ENCODE results near the gene HS6ST2. TPM values are rescaled to one million over a fixed set of nuclear protein-coding genes. Genes with fewer than 3 reads are reported as not detected.

HS6ST2 gene
- total RNA-seq (not detected), polyA plus RNA-seq (not detected)

DNA sequence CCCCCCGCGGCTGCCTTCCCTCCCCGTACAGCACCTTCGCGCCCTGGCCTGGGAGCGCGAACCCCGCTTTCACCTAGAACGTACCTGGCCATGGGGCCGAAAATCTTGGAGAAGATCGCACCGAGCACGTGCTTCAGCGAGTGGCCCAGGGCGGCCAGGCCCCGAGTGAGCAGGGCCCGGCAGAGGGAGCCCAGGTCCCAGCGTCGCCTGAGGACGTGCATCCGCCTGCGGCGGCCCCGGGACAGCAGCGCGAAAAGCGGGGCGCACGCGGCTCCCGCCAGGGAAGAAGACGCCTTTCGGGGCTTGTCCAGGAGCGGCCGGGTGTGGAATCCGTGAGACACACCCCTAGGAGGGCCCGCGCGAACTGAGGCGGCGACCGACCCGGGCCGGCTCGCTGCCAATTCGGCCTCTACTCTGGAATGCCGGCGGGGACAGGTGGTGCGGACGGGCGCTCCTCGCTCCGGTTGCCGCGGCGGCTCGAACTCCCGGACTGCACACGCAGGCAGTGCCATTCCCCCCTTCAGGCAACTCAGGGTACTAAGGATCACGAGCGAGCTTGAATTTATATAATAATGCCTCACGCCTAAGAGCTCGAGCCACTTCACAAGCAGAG is at the start of gene HS6ST2:
Gene HS6ST2 (minus strand): TSS at position 539 of the 613 bp plus-strand sequence.
- ATAC-seq (ENCODE audit: low read depth in 2 of 2) (no peak), DNase-seq (no peak)
- H3K4me1 Mint-ChIP-seq, result no peaks in the 10 kb centered on the region
- no peak within 1 kb of the TSS for H3K27ac ChIP-seq (ENCODE audit: insufficient read depth, low read length, poor library complexity, severe bottlenecking)
- peaks cover 0 to 6% (median 0%) of the 10 kb centered on the region in 7 donors for H3K9me3 Mint-ChIP-seq
- H3K27me3 ChIP-seq (ENCODE audit: control insufficient read depth, insufficient read depth, low read length), result no peaks in the 10 kb centered on the region
- H3K36me3 ChIP-seq (ENCODE audit: control insufficient read depth, insufficient read depth, low read length), result no peaks in the 10 kb centered on the region
- H3K4me3 ChIP-seq (ENCODE audit: low read depth, low read length), result no peak within 1 kb of the TSS
- no peaks in the 10 kb centered on the region for H3K4me1 ChIP-seq (ENCODE audit: control insufficient read depth, insufficient read depth, low read length, poor library complexity, severe bottlenecking)
- H3K4me3 Mint-ChIP-seq, result no peak within 1 kb of the TSS
- no peaks in the 10 kb centered on the region for H3K36me3 Mint-ChIP-seq
- no peaks in the 10 kb centered on the region for H3K9me3 ChIP-seq (ENCODE audit: control insufficient read depth in 2 of 2, low read length in 2 of 2)
- H3K27me3 Mint-ChIP-seq, result peaks cover 20% of the 10 kb centered on the region
- no peak within 1 kb of the TSS for H3K27ac Mint-ChIP-seq

DNA sequence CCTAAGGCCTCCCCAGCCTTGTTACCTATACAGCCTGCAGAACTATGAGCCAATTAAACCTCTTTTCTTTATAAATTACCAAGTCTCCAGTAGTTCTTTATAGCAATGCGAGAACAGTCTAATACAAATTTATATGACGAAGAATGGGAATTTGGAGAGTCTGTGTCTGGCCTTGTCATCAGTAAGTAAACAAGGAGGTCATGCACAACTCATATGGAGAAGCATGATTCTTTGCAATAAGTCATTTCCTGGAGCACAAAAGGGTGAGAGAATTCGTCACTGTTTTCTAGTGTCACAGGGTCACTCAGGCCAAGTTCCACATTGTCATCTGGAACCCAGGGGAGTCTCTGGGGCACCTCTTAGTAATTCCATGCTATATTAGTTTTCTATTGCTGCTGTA is 49.0 kb upstream of the HS6ST2 start:
- H3K36me3 ChIP-seq (ENCODE audit: control insufficient read depth, insufficient read depth, low read length), result no peaks in the 10 kb centered on the region
- H3K4me1 ChIP-seq (ENCODE audit: control insufficient read depth, insufficient read depth, low read length, poor library complexity, severe bottlenecking), result no peaks in the 10 kb centered on the region
- DNase-seq, result no peak
- no peak overlapping the region for H3K27ac Mint-ChIP-seq
- H3K9me3 ChIP-seq (ENCODE audit: control insufficient read depth in 2 of 2, low read length in 2 of 2), result no peaks in the 10 kb centered on the region
- no peaks in the 10 kb centered on the region for H3K4me1 Mint-ChIP-seq
- H3K9me3 Mint-ChIP-seq, result peaks cover 0 to 3% (median 0%) of the 10 kb centered on the region in 7 donors
- no peak overlapping the region for H3K4me3 ChIP-seq (ENCODE audit: low read depth, low read length)
- no peak overlapping the region for H3K4me3 Mint-ChIP-seq
- H3K27me3 ChIP-seq (ENCODE audit: control insufficient read depth, insufficient read depth, low read length), result no peaks in the 10 kb centered on the region
- H3K36me3 Mint-ChIP-seq, result no peaks in the 10 kb centered on the region
- no peak overlapping the region for H3K27ac ChIP-seq (ENCODE audit: insufficient read depth, low read length, poor library complexity, severe bottlenecking)
- no peak for ATAC-seq (ENCODE audit: low read depth in 2 of 2)
- no peaks in the 10 kb centered on the region for H3K27me3 Mint-ChIP-seq

DNA sequence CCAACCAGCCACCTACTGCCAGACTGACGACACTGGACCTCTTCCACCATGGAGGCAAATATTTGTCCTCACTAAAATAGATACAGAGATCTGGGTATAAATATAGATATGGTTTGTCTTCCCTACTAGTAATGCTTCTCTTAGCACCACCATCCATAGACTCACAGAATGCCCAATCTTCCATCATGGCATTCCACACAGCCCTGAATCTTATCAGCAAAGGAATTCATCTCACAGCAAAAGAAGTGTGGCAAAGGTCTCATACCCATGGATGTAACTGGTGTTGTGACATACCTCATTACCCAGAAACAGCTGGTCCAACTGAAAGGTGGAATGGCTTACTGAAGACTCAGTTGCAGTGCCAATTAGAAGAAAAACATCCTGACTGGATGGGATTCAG is 47.2 kb upstream of the HS6ST2 start:
- Histone ChIP-seq H3K27ac (ENCODE audit: insufficient read depth, low read length, poor library complexity, severe bottlenecking) (no peak overlapping the region), H3K4me3 (ENCODE audit: low read depth, low read length) (no peak overlapping the region), H3K27me3 (ENCODE audit: control insufficient read depth, insufficient read depth, low read length) (no peaks in the 10 kb centered on the region), H3K9me3 (ENCODE audit: control insufficient read depth in 2 of 2, low read length in 2 of 2) (no peaks in the 10 kb centered on the region), H3K4me1 (ENCODE audit: control insufficient read depth, insufficient read depth, low read length, poor library complexity, severe bottlenecking) (no peaks in the 10 kb centered on the region), H3K36me3 (ENCODE audit: control insufficient read depth, insufficient read depth, low read length) (no peaks in the 10 kb centered on the region)
- Mint-ChIP-seq H3K36me3 (no peaks in the 10 kb centered on the region), H3K27ac (no peak overlapping the region), H3K9me3 (peaks cover 0 to 3% (median 0%) of the 10 kb centered on the region in 7 donors), H3K27me3 (no peaks in the 10 kb centered on the region), H3K4me3 (no peak overlapping the region), H3K4me1 (no peaks in the 10 kb centered on the region)
- ATAC-seq (ENCODE audit: low read depth in 2 of 2) (no peak), DNase-seq (no peak)

DNA sequence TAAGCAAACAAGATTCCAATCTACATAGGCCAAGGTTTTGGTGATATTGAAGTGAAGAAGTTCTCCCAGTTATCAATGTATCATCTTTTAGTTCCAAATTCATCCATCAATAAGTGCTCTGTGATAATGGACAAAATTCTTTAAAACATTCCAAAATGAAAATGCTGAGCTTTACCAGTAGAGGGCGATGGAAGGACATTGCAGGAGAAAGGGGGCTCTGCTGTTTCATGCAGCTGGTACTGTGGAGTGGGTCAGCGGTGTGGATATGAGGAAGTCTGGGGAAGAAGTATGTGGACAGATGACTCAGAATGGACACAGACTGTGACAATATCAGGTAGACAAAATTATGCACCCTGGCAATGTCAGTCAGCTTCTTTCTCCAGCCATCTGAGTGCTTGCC is 46.6 kb upstream of the HS6ST2 start:
- ATAC-seq (ENCODE audit: low read depth in 2 of 2), result no peak
- no peak overlapping the region for H3K4me3 Mint-ChIP-seq
- peaks cover 0 to 3% (median 0%) of the 10 kb centered on the region in 7 donors for H3K9me3 Mint-ChIP-seq
- H3K4me1 Mint-ChIP-seq, result no peaks in the 10 kb centered on the region
- no peaks in the 10 kb centered on the region for H3K36me3 Mint-ChIP-seq
- H3K27me3 Mint-ChIP-seq, result no peaks in the 10 kb centered on the region
- H3K27ac Mint-ChIP-seq, result no peak overlapping the region
- no peaks in the 10 kb centered on the region for H3K9me3 ChIP-seq (ENCODE audit: control insufficient read depth in 2 of 2, low read length in 2 of 2)
- H3K4me3 ChIP-seq (ENCODE audit: low read depth, low read length), result no peak overlapping the region
- H3K27ac ChIP-seq (ENCODE audit: insufficient read depth, low read length, poor library complexity, severe bottlenecking), result no peak overlapping the region
- H3K36me3 ChIP-seq (ENCODE audit: control insufficient read depth, insufficient read depth, low read length), result no peaks in the 10 kb centered on the region
- no peaks in the 10 kb centered on the region for H3K27me3 ChIP-seq (ENCODE audit: control insufficient read depth, insufficient read depth, low read length)
- H3K4me1 ChIP-seq (ENCODE audit: control insufficient read depth, insufficient read depth, low read length, poor library complexity, severe bottlenecking), result no peaks in the 10 kb centered on the region
- no peak for DNase-seq

DNA sequence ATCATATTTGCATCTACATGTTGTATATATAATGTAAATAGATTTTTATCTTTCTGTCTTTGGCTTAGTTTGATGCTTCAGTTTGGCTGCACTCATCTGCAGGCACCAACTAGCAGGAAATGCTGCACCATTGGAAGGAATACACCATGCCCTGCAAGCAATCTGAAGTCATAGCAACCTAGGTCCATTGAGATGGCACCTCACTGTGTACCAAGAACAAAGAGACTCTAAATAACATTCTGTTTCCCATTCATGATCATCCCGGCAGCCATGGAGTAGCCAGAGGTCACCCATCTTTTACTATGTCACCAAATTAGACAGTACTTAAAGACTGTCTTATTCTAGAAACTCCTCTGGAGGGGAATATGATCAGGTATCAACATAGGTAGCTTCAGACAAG is 40.8 kb upstream of the HS6ST2 start:
- Histone ChIP-seq H3K27ac (ENCODE audit: insufficient read depth, low read length, poor library complexity, severe bottlenecking) (no peak overlapping the region), H3K9me3 (ENCODE audit: control insufficient read depth in 2 of 2, low read length in 2 of 2) (no peaks in the 10 kb centered on the region), H3K4me3 (ENCODE audit: low read depth, low read length) (no peak overlapping the region), H3K27me3 (ENCODE audit: control insufficient read depth, insufficient read depth, low read length) (no peaks in the 10 kb centered on the region), H3K4me1 (ENCODE audit: control insufficient read depth, insufficient read depth, low read length, poor library complexity, severe bottlenecking) (no peaks in the 10 kb centered on the region), H3K36me3 (ENCODE audit: control insufficient read depth, insufficient read depth, low read length) (no peaks in the 10 kb centered on the region)
- Mint-ChIP-seq H3K36me3 (no peaks in the 10 kb centered on the region), H3K27ac (no peak overlapping the region), H3K9me3 (no peaks in the 10 kb centered on the region), H3K4me3 (no peak overlapping the region), H3K4me1 (no peaks in the 10 kb centered on the region), H3K27me3 (peaks cover 4% of the 10 kb centered on the region)
- ATAC-seq (ENCODE audit: low read depth in 2 of 2), result no peak
- no peak for DNase-seq

DNA sequence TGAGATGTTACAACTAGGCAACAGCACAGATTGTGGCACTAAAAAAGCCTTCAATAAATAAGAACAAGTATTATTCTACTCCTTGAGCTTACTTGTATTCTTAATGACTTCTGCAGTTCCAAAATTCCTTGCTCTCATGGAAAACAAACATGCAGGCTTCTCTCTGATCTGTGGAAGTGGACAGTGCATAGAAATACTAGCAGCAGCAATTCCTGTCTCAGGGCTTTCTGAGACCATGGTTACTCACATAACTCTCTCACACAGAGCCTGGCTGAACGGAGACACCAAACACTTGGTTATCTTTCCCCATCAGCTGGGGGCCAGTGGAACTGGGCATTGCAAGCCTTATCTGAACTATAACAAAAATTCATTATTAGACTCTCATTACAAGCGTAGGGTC is 32.4 kb upstream of the HS6ST2 start:
- H3K9me3 Mint-ChIP-seq, result no peaks in the 10 kb centered on the region
- H3K36me3 Mint-ChIP-seq, result no peaks in the 10 kb centered on the region
- H3K27me3 Mint-ChIP-seq, result no peaks in the 10 kb centered on the region
- no peak overlapping the region for H3K27ac Mint-ChIP-seq
- no peak overlapping the region for H3K4me3 Mint-ChIP-seq
- H3K4me1 ChIP-seq (ENCODE audit: control insufficient read depth, insufficient read depth, low read length, poor library complexity, severe bottlenecking), result no peaks in the 10 kb centered on the region
- H3K9me3 ChIP-seq (ENCODE audit: control insufficient read depth in 2 of 2, low read length in 2 of 2), result no peaks in the 10 kb centered on the region
- no peak overlapping the region for H3K27ac ChIP-seq (ENCODE audit: insufficient read depth, low read length, poor library complexity, severe bottlenecking)
- DNase-seq (no peak), ATAC-seq (ENCODE audit: low read depth in 2 of 2) (no peak)
- H3K4me3 ChIP-seq (ENCODE audit: low read depth, low read length), result no peak overlapping the region
- H3K36me3 ChIP-seq (ENCODE audit: control insufficient read depth, insufficient read depth, low read length), result no peaks in the 10 kb centered on the region
- H3K4me1 Mint-ChIP-seq, result no peaks in the 10 kb centered on the region
- H3K27me3 ChIP-seq (ENCODE audit: control insufficient read depth, insufficient read depth, low read length), result no peaks in the 10 kb centered on the region

DNA sequence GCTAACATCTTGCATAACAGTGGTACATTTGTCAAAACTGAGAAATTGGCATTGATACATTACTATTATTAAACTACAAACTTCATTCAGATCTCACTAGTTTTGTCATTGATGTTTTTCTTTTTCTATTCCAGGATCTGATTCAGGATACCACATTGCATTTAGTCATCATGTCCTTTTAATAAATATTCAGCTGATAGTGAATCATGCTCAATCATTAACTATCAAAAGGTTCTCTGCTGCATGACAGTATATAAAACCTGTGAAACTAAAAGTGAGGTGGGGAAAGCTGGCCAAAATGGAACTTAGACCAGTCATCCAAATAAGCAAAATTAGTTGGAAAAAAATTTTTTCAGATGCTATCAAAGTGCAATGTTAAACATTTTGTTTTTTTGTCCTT is 28.1 kb upstream of the HS6ST2 start:
- Mint-ChIP-seq H3K27ac (no peak overlapping the region), H3K4me3 (no peak overlapping the region), H3K4me1 (no peaks in the 10 kb centered on the region)

DNA sequence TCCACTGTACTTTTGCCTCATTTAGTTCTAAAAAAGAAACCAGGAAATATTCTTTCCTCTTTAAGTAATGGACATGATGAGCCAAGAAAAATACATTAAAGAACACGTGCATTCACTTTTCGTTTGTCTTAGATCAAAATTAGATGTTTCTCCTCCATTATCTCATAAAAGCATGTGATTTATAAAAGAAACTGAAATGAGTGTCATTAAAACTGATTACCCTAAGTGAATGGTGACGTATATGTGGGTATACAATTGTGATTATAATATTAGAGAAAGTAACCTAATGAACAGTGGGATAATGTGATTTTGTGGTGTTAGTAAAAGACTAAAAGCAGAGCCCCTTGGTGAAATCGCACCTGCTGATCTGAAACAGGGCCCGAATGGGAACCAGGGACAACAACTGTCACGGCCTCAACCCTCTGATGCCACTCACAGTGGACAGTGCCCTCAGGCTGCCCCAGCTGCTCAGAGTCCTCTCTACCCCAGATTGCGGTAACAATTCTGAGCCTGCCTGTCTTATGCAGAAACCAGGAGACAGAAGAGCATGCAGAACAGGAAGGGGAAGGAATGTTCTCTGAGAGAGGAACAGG is 25.7 kb upstream of the HS6ST2 start:
- H3K4me1 ChIP-seq (ENCODE audit: control insufficient read depth, insufficient read depth, low read length, poor library complexity, severe bottlenecking), result no peaks in the 10 kb centered on the region
- H3K4me1 Mint-ChIP-seq, result no peaks in the 10 kb centered on the region
- no peaks in the 10 kb centered on the region for H3K36me3 Mint-ChIP-seq

More for the DNA sequence above, 28.1 kb upstream of the HS6ST2 start:
- H3K27me3 ChIP-seq (ENCODE audit: control insufficient read depth, insufficient read depth, low read length), result no peaks in the 10 kb centered on the region
- no peaks in the 10 kb centered on the region for H3K4me1 ChIP-seq (ENCODE audit: control insufficient read depth, insufficient read depth, low read length, poor library complexity, severe bottlenecking)
- Mint-ChIP-seq H3K27me3 (no peaks in the 10 kb centered on the region), H3K36me3 (no peaks in the 10 kb centered on the region), H3K9me3 (no peaks in the 10 kb centered on the region)
- no peak overlapping the region for H3K27ac ChIP-seq (ENCODE audit: insufficient read depth, low read length, poor library complexity, severe bottlenecking)
- H3K9me3 ChIP-seq (ENCODE audit: control insufficient read depth in 2 of 2, low read length in 2 of 2), result no peaks in the 10 kb centered on the region
- ATAC-seq (ENCODE audit: low read depth in 2 of 2), result no peak
- H3K36me3 ChIP-seq (ENCODE audit: control insufficient read depth, insufficient read depth, low read length), result no peaks in the 10 kb centered on the region
- no peak overlapping the region for H3K4me3 ChIP-seq (ENCODE audit: low read depth, low read length)
- no peak for DNase-seq

More for the DNA sequence above, 25.7 kb upstream of the HS6ST2 start:
- DNase-seq, result no peak
- H3K4me3 ChIP-seq (ENCODE audit: low read depth, low read length), result no peak overlapping the region
- no peak overlapping the region for H3K27ac ChIP-seq (ENCODE audit: insufficient read depth, low read length, poor library complexity, severe bottlenecking)
- H3K27me3 ChIP-seq (ENCODE audit: control insufficient read depth, insufficient read depth, low read length), result no peaks in the 10 kb centered on the region
- H3K27ac Mint-ChIP-seq, result no peak overlapping the region
- no peak for ATAC-seq (ENCODE audit: low read depth in 2 of 2)
- H3K27me3 Mint-ChIP-seq, result no peaks in the 10 kb centered on the region
- H3K4me3 Mint-ChIP-seq, result no peak overlapping the region
- H3K36me3 ChIP-seq (ENCODE audit: control insufficient read depth, insufficient read depth, low read length), result no peaks in the 10 kb centered on the region
- H3K9me3 ChIP-seq (ENCODE audit: control insufficient read depth in 2 of 2, low read length in 2 of 2), result no peaks in the 10 kb centered on the region
- H3K9me3 Mint-ChIP-seq, result peaks cover 0 to 3% (median 0%) of the 10 kb centered on the region in 7 donors

Measured in CD4-positive, CD25-positive, alpha-beta regulatory T cell (primary cell).